ENCODE data around the gene SYCP3.

GRCh38 chr12:101746196-101746595 is 6.9 kb upstream of the SYCP3 start:
- TF ChIP-seq CTCF (conservative IDR thresholded peaks at IDR 0.05 in 1 of 2, IDR thresholded peaks at IDR 0.05 in 1 of 2; ENCODE audit: low read depth in 1 of 2, low read length in 2 of 2) (no peak), EZH2 (IDR thresholded peaks at IDR 0.05; ENCODE audit: low read length, missing control alignments) (no peak)
